PC-3 (cell line): Measurements from ENCODE around the gene WNK2.

Experiments used
- EZH2 ChIP-seq: fragments of 300-600 bp; sonication (generic); IDR thresholded peaks from one replicate; pipeline ENCODE4 v1.6.1; 2017; ENCODE audit warnings: antibody characterized with exemption, mild to moderate bottlenecking, low read length; ENCODE audit not compliant: unreplicated experiment
- EZH2phosphoT487 ChIP-seq: fragments of 300-600 bp; sonication (generic); IDR thresholded peaks from 2 replicates; pipeline ENCODE4 v1.6.1; 2018; ENCODE audit warnings: mild to moderate bottlenecking, antibody characterized with exemption, low read length, borderline replicate concordance
- TF ChIP-seq, protein P1 (sequence below): fragments of 300-600 bp; sonication (generic); conservative IDR thresholded peaks from 2 replicates; pipeline ENCODE4 v1.5.1; 2017; ENCODE audit warnings: antibody characterized with exemption, low read depth, mild to moderate bottlenecking, low read length

DNA sequence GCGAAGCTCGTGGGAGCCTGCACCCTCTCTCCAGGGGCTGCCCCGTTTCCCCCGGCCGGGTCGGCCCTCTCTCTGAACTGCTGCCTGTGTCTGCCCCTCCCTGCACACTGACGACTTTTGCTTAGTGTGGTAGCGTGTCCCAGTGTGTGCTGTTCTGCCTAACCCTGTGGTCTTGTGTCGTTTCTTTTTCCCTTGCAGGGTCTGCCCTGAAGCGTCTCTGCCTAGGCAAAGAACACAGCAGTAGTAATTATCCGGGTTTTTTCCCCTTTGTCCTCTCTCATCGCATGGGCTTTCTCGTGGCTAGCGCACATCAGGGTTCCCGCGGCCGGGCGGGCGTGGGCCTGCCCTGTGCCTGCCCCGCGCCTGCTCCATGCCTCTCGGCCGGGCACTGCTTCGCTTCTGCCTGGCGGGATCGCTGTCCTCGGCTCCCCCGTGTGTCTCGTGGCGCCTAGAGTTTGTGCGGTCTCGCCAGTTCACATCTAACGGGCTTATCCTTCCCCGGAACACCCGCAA is 122.7 kb downstream of the WNK2 start:
- TF ChIP-seq, protein P1, sequence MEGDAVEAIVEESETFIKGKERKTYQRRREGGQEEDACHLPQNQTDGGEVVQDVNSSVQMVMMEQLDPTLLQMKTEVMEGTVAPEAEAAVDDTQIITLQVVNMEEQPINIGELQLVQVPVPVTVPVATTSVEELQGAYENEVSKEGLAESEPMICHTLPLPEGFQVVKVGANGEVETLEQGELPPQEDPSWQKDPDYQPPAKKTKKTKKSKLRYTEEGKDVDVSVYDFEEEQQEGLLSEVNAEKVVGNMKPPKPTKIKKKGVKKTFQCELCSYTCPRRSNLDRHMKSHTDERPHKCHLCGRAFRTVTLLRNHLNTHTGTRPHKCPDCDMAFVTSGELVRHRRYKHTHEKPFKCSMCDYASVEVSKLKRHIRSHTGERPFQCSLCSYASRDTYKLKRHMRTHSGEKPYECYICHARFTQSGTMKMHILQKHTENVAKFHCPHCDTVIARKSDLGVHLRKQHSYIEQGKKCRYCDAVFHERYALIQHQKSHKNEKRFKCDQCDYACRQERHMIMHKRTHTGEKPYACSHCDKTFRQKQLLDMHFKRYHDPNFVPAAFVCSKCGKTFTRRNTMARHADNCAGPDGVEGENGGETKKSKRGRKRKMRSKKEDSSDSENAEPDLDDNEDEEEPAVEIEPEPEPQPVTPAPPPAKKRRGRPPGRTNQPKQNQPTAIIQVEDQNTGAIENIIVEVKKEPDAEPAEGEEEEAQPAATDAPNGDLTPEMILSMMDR, result no peak
- TF ChIP-seq EZH2, result no peak
- TF ChIP-seq EZH2phosphoT487, result no peak
